ENCODE results near the gene SLC27A4.

The SLC27A4 gene

DNA sequence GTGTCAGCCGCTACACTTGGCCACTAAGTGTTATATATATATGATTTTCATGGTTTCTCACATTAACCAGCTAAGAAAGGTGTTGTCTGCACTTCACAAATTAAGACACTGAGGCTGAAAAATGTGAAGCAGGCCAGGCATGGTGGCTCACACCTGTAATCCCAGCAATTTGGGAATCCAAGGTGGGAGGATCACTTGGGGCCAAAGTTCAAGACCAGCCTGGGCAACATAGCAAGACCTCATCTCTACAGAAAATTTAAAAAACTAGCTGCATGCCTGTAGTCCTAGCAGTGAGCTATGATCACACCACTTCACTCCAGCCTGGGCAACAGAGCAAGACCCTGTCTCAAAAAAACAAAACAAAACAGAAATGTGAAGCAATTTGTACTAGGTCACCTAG, 15.9 kb upstream of the SLC27A4 start:
- peaks cover 4% of the 10 kb centered on the region for H3K79me1 ChIP-seq (ENCODE audit: low read depth, low read length)
- H2BK12ac ChIP-seq (ENCODE audit: low read length): no peak overlapping the region
- no peak overlapping the region for H2BK5ac ChIP-seq (ENCODE audit: low read length)
- H3K9ac ChIP-seq (ENCODE audit: low read depth, low read length, poor library complexity): no peak overlapping the region
- no peak overlapping the region for H3K23ac ChIP-seq (ENCODE audit: low read depth, low read length, poor library complexity)
- H2AFZ ChIP-seq (ENCODE audit: low read length): no peak overlapping the region
- no peak overlapping the region for H4K91ac ChIP-seq (ENCODE audit: low read depth, low read length, poor library complexity)
- no peak overlapping the region for H3K27ac ChIP-seq (replicated peaks; ENCODE audit: low read length)
- H3K4me2 ChIP-seq (ENCODE audit: insufficient read depth, low read length, poor library complexity, severe bottlenecking): no peak overlapping the region
- peaks cover 23 to 67% of the 10 kb centered on the region in 2 donors for H3K36me3 ChIP-seq (replicated peaks in 1 of 2; ENCODE audit: control insufficient read depth in 2 of 2, insufficient read depth in 2 of 2, low read length in 2 of 2)
- no peak overlapping the region for H2AK5ac ChIP-seq (ENCODE audit: low read depth, low read length)
- H4K8ac ChIP-seq (ENCODE audit: low read depth, low read length): no peak overlapping the region
- no peak overlapping the region for H3K14ac ChIP-seq (ENCODE audit: low read length)
- DNase-seq (ENCODE audit: low spot score): no peak
- no peak overlapping the region for H2BK15ac ChIP-seq (ENCODE audit: low read length)
- H3K4ac ChIP-seq (ENCODE audit: low read length): no peak overlapping the region
- no CpG with 5 or more reads among the region's 1 CpG for WGBS, 2 donors (ENCODE audit: extremely low coverage in 2 of 2, insufficient read length in 2 of 2, insufficient replicate concordance in 1 of 2)
- no peak overlapping the region for H3K4me3 ChIP-seq (ENCODE audit: low read length in 2 of 2)
- no peak overlapping the region for H3K18ac ChIP-seq (ENCODE audit: low read length)
- H2BK120ac ChIP-seq (ENCODE audit: low read depth, low read length): no peak overlapping the region
- H3K27me3 ChIP-seq (ENCODE audit: control insufficient read depth in 3 of 3, insufficient read depth in 3 of 3, low read depth in 1 of 3, low read length in 3 of 3): no peaks in the 10 kb centered on the region
- H3K9me3 ChIP-seq (replicated peaks in 1 of 2; ENCODE audit: control insufficient read depth in 2 of 2, insufficient read depth in 1 of 2, low read depth in 1 of 2, low read length in 2 of 2): peaks cover 0 to 1% of the 10 kb centered on the region in 2 donors
- peaks cover 5 to 9% of the 10 kb centered on the region in 2 donors for H3K4me1 ChIP-seq (ENCODE audit: control insufficient read depth in 2 of 2, insufficient read depth in 1 of 2, low read depth in 1 of 2, low read length in 2 of 2)

DNA sequence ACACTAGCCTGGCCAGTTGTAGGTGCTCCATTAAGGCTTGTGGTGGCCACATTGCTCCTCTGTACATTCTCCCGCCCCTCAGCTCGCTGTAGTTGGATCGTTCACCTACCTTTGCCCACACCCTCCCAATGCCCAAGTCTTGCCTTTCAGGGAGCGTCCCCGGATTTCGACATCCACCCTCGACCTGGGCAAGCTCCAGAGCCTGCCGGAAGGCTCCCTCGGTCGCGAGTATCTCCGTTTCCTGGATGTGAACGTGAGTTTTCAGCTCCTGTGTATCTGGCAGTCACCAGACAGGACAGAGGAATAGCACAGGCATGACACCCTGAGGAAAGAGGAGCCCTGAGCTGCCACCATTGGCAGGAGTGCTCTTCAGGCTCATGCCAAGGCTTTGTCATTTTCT, 14.7 kb upstream of the SLC27A4 start:
- no peak overlapping the region for H3K18ac ChIP-seq (ENCODE audit: low read length)
- H3K23ac ChIP-seq (ENCODE audit: low read depth, low read length, poor library complexity): no peak overlapping the region
- no CpG with 5 or more reads among the region's 13 CpGs for WGBS, 2 donors (ENCODE audit: extremely low coverage in 2 of 2, insufficient read length in 2 of 2, insufficient replicate concordance in 1 of 2)
- no peak overlapping the region for H2BK120ac ChIP-seq (ENCODE audit: low read depth, low read length)
- H3K4me1 ChIP-seq (ENCODE audit: control insufficient read depth in 2 of 2, insufficient read depth in 1 of 2, low read depth in 1 of 2, low read length in 2 of 2): peaks cover 5 to 9% of the 10 kb centered on the region in 2 donors
- H2BK15ac ChIP-seq (ENCODE audit: low read length): no peak overlapping the region
- H3K4me2 ChIP-seq (ENCODE audit: insufficient read depth, low read length, poor library complexity, severe bottlenecking): no peak overlapping the region
- H3K4me3 ChIP-seq (ENCODE audit: low read length in 2 of 2): no peak overlapping the region
- no peak overlapping the region for H4K91ac ChIP-seq (ENCODE audit: low read depth, low read length, poor library complexity)
- H3K9ac ChIP-seq (ENCODE audit: low read depth, low read length, poor library complexity): no peak overlapping the region
- no peak overlapping the region for H3K4ac ChIP-seq (ENCODE audit: low read length)
- H2AFZ ChIP-seq (ENCODE audit: low read length): no peak overlapping the region
- no peak overlapping the region for H2BK12ac ChIP-seq (ENCODE audit: low read length)
- no peak overlapping the region for H4K8ac ChIP-seq (ENCODE audit: low read depth, low read length)
- no peak overlapping the region for H2AK5ac ChIP-seq (ENCODE audit: low read depth, low read length)
- no peak overlapping the region for H3K27ac ChIP-seq (replicated peaks; ENCODE audit: low read length)
- no peak overlapping the region for H3K14ac ChIP-seq (ENCODE audit: low read length)
- H2BK5ac ChIP-seq (ENCODE audit: low read length): no peak overlapping the region
- peaks cover 0 to 1% of the 10 kb centered on the region in 2 donors for H3K9me3 ChIP-seq (replicated peaks in 1 of 2; ENCODE audit: control insufficient read depth in 2 of 2, insufficient read depth in 1 of 2, low read depth in 1 of 2, low read length in 2 of 2)
- H3K79me1 ChIP-seq (ENCODE audit: low read depth, low read length): peaks cover 4% of the 10 kb centered on the region
- DNase-seq (ENCODE audit: low spot score): no peak
- H3K36me3 ChIP-seq (replicated peaks in 1 of 2; ENCODE audit: control insufficient read depth in 2 of 2, insufficient read depth in 2 of 2, low read length in 2 of 2): peaks cover 23 to 63% of the 10 kb centered on the region in 2 donors
- no peaks in the 10 kb centered on the region for H3K27me3 ChIP-seq (ENCODE audit: control insufficient read depth in 3 of 3, insufficient read depth in 3 of 3, low read depth in 1 of 3, low read length in 3 of 3)

DNA sequence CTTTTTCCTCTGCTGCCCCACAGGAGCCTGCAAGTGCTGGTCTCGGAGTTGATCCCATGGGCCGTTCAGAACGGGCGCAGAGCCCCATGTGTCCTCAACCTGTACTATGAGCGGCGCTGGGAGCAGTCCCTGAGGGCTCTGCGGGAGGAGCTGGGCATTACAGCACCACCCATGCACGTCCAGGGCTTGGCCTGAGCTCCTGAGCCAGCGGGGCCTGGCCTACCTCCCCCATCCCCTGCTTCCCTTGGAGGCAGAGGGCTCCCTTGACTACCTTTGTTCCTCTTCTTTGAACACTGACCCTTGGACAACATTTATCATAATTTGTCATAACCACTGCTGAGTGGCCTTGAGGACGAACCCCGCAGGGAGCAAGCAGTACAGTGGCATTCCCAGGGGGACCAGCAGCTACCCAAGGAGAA, 6.9 kb upstream of the SLC27A4 start:
- H2BK120ac ChIP-seq (ENCODE audit: low read depth, low read length): peak overlapping the region; percentile 30
- peaks cover 8 to 50% of the 10 kb centered on the region in 2 donors for H3K36me3 ChIP-seq (replicated peaks in 1 of 2; ENCODE audit: control insufficient read depth in 2 of 2, insufficient read depth in 2 of 2, low read length in 2 of 2)
- no peaks in the 10 kb centered on the region for H3K4me1 ChIP-seq (ENCODE audit: control insufficient read depth in 2 of 2, insufficient read depth in 1 of 2, low read depth in 1 of 2, low read length in 2 of 2)
- H3K4me3 ChIP-seq (ENCODE audit: low read length in 2 of 2): no peak overlapping the region
- no peaks in the 10 kb centered on the region for H3K79me1 ChIP-seq (ENCODE audit: low read depth, low read length)
- no peak overlapping the region for H3K4me2 ChIP-seq (ENCODE audit: insufficient read depth, low read length, poor library complexity, severe bottlenecking)
- H4K8ac ChIP-seq (ENCODE audit: low read depth, low read length): peak overlapping the region; percentile 48
- H3K4ac ChIP-seq (ENCODE audit: low read length): no peak overlapping the region
- no CpG with 5 or more reads among the region's 11 CpGs for WGBS, 2 donors (ENCODE audit: extremely low coverage in 2 of 2, insufficient read length in 2 of 2, insufficient replicate concordance in 1 of 2)
- H2AK5ac ChIP-seq (ENCODE audit: low read depth, low read length): no peak overlapping the region
- no peak overlapping the region for H3K23ac ChIP-seq (ENCODE audit: low read depth, low read length, poor library complexity)
- DNase-seq (ENCODE audit: low spot score): no peak
- no peak overlapping the region for H3K14ac ChIP-seq (ENCODE audit: low read length)
- H3K9me3 ChIP-seq (replicated peaks in 1 of 2; ENCODE audit: control insufficient read depth in 2 of 2, insufficient read depth in 1 of 2, low read depth in 1 of 2, low read length in 2 of 2): peaks cover 0 to 1% of the 10 kb centered on the region in 2 donors
- no peak overlapping the region for H2AFZ ChIP-seq (ENCODE audit: low read length)
- no peak overlapping the region for H2BK5ac ChIP-seq (ENCODE audit: low read length)
- H3K9ac ChIP-seq (ENCODE audit: low read depth, low read length, poor library complexity): no peak overlapping the region
- no peaks in the 10 kb centered on the region for H3K27me3 ChIP-seq (ENCODE audit: control insufficient read depth in 3 of 3, insufficient read depth in 3 of 3, low read depth in 1 of 3, low read length in 3 of 3)
- no peak overlapping the region for H2BK15ac ChIP-seq (ENCODE audit: low read length)
- no peak overlapping the region for H3K27ac ChIP-seq (replicated peaks; ENCODE audit: low read length)
- no peak overlapping the region for H3K18ac ChIP-seq (ENCODE audit: low read length)
- no peak overlapping the region for H2BK12ac ChIP-seq (ENCODE audit: low read length)
- H4K91ac ChIP-seq (ENCODE audit: low read depth, low read length, poor library complexity): no peak overlapping the region

DNA sequence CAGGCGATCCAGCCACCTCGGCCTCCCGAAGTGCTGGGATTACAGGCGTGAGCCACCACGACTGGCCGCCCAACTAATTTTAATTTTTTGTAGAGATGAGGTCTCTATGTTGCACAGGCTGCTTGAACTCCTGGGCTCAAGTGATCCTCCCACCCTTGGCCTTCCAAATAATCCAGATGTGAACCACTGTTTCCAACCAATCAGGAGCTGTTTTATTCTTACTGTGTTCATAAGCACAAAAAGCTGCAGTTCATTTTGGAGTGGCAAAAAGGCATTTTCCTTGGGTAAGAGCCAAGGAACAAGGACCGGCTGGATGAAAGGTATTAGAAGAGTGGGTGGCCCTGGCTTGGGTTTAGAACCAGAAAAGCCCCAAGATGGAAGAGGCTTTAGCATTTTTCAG, 5.2 kb upstream of the SLC27A4 start:
- H3K27me3 ChIP-seq (ENCODE audit: control insufficient read depth in 3 of 3, insufficient read depth in 3 of 3, low read depth in 1 of 3, low read length in 3 of 3): no peaks in the 10 kb centered on the region
- no peak overlapping the region for H4K91ac ChIP-seq (ENCODE audit: low read depth, low read length, poor library complexity)
- no peak overlapping the region for H3K4me2 ChIP-seq (ENCODE audit: insufficient read depth, low read length, poor library complexity, severe bottlenecking)
- no peaks in the 10 kb centered on the region for H3K79me1 ChIP-seq (ENCODE audit: low read depth, low read length)
- H2BK5ac ChIP-seq (ENCODE audit: low read length): no peak overlapping the region
- no peak overlapping the region for H3K9ac ChIP-seq (ENCODE audit: low read depth, low read length, poor library complexity)
- H3K4me1 ChIP-seq (ENCODE audit: control insufficient read depth in 2 of 2, insufficient read depth in 1 of 2, low read depth in 1 of 2, low read length in 2 of 2): no peaks in the 10 kb centered on the region
- no peak overlapping the region for H2BK15ac ChIP-seq (ENCODE audit: low read length)
- no peak for DNase-seq (ENCODE audit: low spot score)
- WGBS, 2 donors (ENCODE audit: extremely low coverage in 2 of 2, insufficient read length in 2 of 2, insufficient replicate concordance in 1 of 2): no CpG with 5 or more reads among the region's 7 CpGs
- H3K18ac ChIP-seq (ENCODE audit: low read length): no peak overlapping the region
- no peak overlapping the region for H3K27ac ChIP-seq (replicated peaks; ENCODE audit: low read length)
- H3K4ac ChIP-seq (ENCODE audit: low read length): no peak overlapping the region
- no peak overlapping the region for H2BK12ac ChIP-seq (ENCODE audit: low read length)
- H3K23ac ChIP-seq (ENCODE audit: low read depth, low read length, poor library complexity): no peak overlapping the region
- no peaks in the 10 kb centered on the region for H3K9me3 ChIP-seq (replicated peaks in 1 of 2; ENCODE audit: control insufficient read depth in 2 of 2, insufficient read depth in 1 of 2, low read depth in 1 of 2, low read length in 2 of 2)
- no peak overlapping the region for H2AK5ac ChIP-seq (ENCODE audit: low read depth, low read length)
- no peak overlapping the region for H2BK120ac ChIP-seq (ENCODE audit: low read depth, low read length)
- H3K4me3 ChIP-seq (ENCODE audit: low read length in 2 of 2): no peak overlapping the region
- no peak overlapping the region for H4K8ac ChIP-seq (ENCODE audit: low read depth, low read length)
- no peak overlapping the region for H3K14ac ChIP-seq (ENCODE audit: low read length)
- peaks cover 3 to 37% of the 10 kb centered on the region in 2 donors for H3K36me3 ChIP-seq (replicated peaks in 1 of 2; ENCODE audit: control insufficient read depth in 2 of 2, insufficient read depth in 2 of 2, low read length in 2 of 2)
- H2AFZ ChIP-seq (ENCODE audit: low read length): no peak overlapping the region
